Omental fat pad (tissue), 4 donors: ENCODE measurements around the gene PPM1A. TPM values are rescaled to one million over a fixed set of nuclear protein-coding genes. Genes with fewer than 3 reads are reported as not detected.

Experiments
- ATAC-seq: fragments of 150-250 bp; one replicate; pipeline ENCODE4 v1.9.1; 2016; ENCODE audit warnings: mild to moderate bottlenecking, moderate library complexity; ENCODE audit not compliant: low FRiP score
- DNase-seq: peaks from one replicate; pipeline ENCODE4 v3.0.0-alpha.2; 2019; ENCODE audit warnings: low spot score
- total RNA-seq, 4 donors: library from RNA; depleted of rRNA; stranded (reverse); fragments of >200 nt; gene quantifications; one replicate each; pipeline ENCODE4 v1.1.0, GENCODE V29; 2016
- TF ChIP-seq, protein P1 (sequence below), 3 donors: fragments of 450-650 bp; IDR thresholded peaks; one replicate each; pipeline ENCODE4 v1.5.1; 2016 to 2017; ENCODE audit warnings: antibody characterized with exemption in 3 of 3, mild to moderate bottlenecking in 3 of 3, moderate library complexity in 2 of 3

Gene PPM1A
- total RNA-seq, 4 donors from 2014 or later, result 37.2 to 53.8 (median 38.9) TPM

DNA sequence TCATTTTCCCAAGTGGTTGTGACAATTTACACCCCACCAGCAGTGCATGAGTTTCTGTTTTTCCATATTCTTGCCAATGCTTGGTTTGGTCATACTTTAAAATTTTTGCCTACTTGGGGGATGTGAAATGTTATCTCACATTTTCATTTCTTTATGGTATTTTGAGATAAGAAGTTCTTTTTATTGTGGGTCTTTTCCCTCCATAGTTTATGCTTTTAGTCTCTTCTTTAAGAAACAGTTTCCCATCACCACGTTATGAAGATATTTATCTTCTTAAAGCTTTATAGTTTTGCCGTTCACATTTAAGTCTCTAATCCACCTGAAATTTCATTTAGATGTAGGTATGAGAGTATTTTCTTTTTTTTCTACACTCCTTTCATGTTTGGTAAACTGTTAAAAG, 95.7 kb downstream of the PPM1A start:
- TF ChIP-seq, protein P1, sequence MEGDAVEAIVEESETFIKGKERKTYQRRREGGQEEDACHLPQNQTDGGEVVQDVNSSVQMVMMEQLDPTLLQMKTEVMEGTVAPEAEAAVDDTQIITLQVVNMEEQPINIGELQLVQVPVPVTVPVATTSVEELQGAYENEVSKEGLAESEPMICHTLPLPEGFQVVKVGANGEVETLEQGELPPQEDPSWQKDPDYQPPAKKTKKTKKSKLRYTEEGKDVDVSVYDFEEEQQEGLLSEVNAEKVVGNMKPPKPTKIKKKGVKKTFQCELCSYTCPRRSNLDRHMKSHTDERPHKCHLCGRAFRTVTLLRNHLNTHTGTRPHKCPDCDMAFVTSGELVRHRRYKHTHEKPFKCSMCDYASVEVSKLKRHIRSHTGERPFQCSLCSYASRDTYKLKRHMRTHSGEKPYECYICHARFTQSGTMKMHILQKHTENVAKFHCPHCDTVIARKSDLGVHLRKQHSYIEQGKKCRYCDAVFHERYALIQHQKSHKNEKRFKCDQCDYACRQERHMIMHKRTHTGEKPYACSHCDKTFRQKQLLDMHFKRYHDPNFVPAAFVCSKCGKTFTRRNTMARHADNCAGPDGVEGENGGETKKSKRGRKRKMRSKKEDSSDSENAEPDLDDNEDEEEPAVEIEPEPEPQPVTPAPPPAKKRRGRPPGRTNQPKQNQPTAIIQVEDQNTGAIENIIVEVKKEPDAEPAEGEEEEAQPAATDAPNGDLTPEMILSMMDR (IDR thresholded peaks at IDR 0.05), result no peak
- no peak for DNase-seq
- ATAC-seq, result no peak

DNA sequence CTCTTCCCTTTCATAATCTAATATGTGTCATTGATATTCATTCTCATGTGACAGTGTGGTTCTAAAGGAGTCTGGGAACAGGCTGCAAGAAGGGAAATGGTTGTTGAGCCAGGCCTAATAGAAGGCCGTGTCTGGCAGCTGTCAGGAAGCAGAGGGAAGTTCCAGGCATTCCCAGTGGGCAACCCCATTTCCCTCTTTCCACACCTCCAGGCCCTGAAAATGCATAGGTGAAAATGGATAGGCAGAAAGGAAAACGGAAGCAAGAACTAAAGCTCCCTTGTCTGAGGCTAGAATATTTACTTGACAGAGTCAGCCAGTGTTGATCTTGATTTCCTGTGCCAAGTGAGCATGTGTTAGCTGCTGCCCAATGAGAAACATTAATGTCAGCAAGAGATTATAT, 97.7 kb downstream of the PPM1A start:
- ATAC-seq (no peak), DNase-seq (no peak)
- TF ChIP-seq, protein P1 (IDR thresholded peaks at IDR 0.05), result no peak

DNA sequence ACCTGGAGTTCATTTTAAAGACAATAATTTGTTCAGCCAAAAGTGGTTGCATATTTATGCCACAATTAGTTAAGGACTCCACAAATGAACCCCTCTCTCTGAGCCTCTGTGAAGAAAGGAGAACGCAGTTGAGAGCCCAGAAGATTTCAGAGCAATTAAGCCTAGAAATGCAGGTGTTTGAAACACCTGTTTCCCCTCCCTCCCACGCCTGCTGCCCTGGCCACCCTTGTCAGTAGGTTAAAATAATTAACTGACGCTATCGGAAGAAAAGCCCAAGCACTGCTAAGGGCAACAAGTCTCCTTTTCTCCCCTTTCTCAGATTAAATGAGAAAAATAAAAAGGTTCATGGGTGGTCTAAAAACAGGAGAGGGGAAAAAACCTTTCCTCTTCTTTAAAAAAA, 99.2 kb downstream of the PPM1A start:
- TF ChIP-seq, protein P1 (IDR thresholded peaks at IDR 0.05), result no peak
- no peak for DNase-seq
- ATAC-seq, result no peak

Other genes with a start within 250 kb of the PPM1A start
- 10 to 100 TPM; 42.3 to 70.5 (median 53.3) TPM for gene PCNX4, start 157.3 kb upstream of the PPM1A start, total RNA-seq
- 10 to 100 TPM; 56.0 to 82.9 (median 68.4) TPM for gene DHRS7, start 83.8 kb upstream of the PPM1A start, total RNA-seq
- not detected for gene C14orf39, start 236.8 kb downstream of the PPM1A start, total RNA-seq